DND-41 (cell line): ENCODE data around the gene FAM131C.

Experiments
- ATAC-seq: fragments of 200-7000 bp; cut with Tn5 transposase; 3 replicates; pipeline ENCODE4 v1.9.1; 2021; ENCODE audit warnings: low read depth; ENCODE audit not compliant: insufficient read depth
- DNase-seq: peaks from one replicate; pipeline ENCODE4 v3.0.0-alpha.2; 2020
- H2AFZ ChIP-seq: 2 replicates; pipeline ENCODE4 v1.6.0; 2012; ENCODE audit warnings: low read depth, low read length
- H3K27ac ChIP-seq: 2 replicates; pipeline ENCODE4 v1.5.1; 2012; ENCODE audit warnings: low read length, inconsistent platforms
- H3K27me3 ChIP-seq: fragments of 200-600 bp; sonication (generic); 2 replicates; pipeline ENCODE4 v1.6.0; 2012; ENCODE audit warnings: low read length, mild to moderate bottlenecking, inconsistent platforms; ENCODE audit not compliant: insufficient read depth, poor library complexity
- H3K36me3 ChIP-seq: 2 replicates; pipeline ENCODE4 v1.5.1; 2012; ENCODE audit warnings: low read length, inconsistent platforms; ENCODE audit not compliant: insufficient read depth
- H3K4me1 ChIP-seq: 2 replicates; pipeline ENCODE4 v1.5.1; 2012; ENCODE audit warnings: mild to moderate bottlenecking, low read length; ENCODE audit not compliant: insufficient read depth
- H3K4me2 ChIP-seq: 2 replicates; pipeline ENCODE4 v1.6.0; 2012; ENCODE audit warnings: mild to moderate bottlenecking, moderate library complexity, low read length, inconsistent platforms; ENCODE audit not compliant: insufficient read depth
- H3K4me3 ChIP-seq, 2 experiments: fragments of 200-600 bp in 1 of 2; shearing (Covaris generic) in 1 of 2; 2 replicates each; pipeline ENCODE4 v1.5.1; 2012 to 2016; ENCODE audit warnings: inconsistent platforms in 2 of 2, low read length in 2 of 2, mild to moderate bottlenecking in 2 of 2, low read depth in 1 of 2, moderate library complexity in 1 of 2
- H3K79me2 ChIP-seq: 2 replicates; pipeline ENCODE4 v1.6.0; 2012; ENCODE audit warnings: low read length, inconsistent platforms; ENCODE audit not compliant: insufficient read depth
- H3K9ac ChIP-seq: 2 replicates; pipeline ENCODE4 v1.6.0; 2012; ENCODE audit warnings: low read depth, mild to moderate bottlenecking, inconsistent platforms, low read length, moderate library complexity
- H3K9me3 ChIP-seq: 2 replicates; pipeline ENCODE4 v1.5.1; 2012; ENCODE audit warnings: low read length, moderate library complexity, mild to moderate bottlenecking, inconsistent platforms; ENCODE audit not compliant: insufficient read depth, severe bottlenecking
- H4K20me1 ChIP-seq: 2 replicates; pipeline ENCODE4 v1.6.0; 2012; ENCODE audit warnings: low read length; ENCODE audit not compliant: insufficient read depth
- EZH2 ChIP-seq: IDR thresholded peaks from 3 replicates; pipeline ENCODE4 v1.6.1; 2012; ENCODE audit warnings: borderline replicate concordance, low read depth, mild to moderate bottlenecking, moderate library complexity, low read length, inconsistent platforms; ENCODE audit not compliant: severe bottlenecking
- TF ChIP-seq, protein P1 (sequence below): IDR thresholded peaks from 2 replicates; pipeline ENCODE4 v1.5.1; 2012; ENCODE audit warnings: borderline replicate concordance, low read length, moderate library complexity, mild to moderate bottlenecking; ENCODE audit not compliant: poor library complexity, severe bottlenecking; ENCODE audit errors: extremely low read depth

FAM131C gene

GRCh38 chr1:16076865-16077238, 3.4 kb upstream of the FAM131C start:
- Histone ChIP-seq H3K79me2 (no peaks in the 10 kb centered on the region), H3K4me1 (peaks cover 6% of the 10 kb centered on the region), H2AFZ (no peak overlapping the region), H3K9me3 (no peaks in the 10 kb centered on the region), H4K20me1 (0 out of 2 replicates have a peak, but pooled peaks cover 1% of the 10 kb centered on the region), H3K36me3 (no peaks in the 10 kb centered on the region), H3K9ac (no peak overlapping the region), H3K27me3 (no peaks in the 10 kb centered on the region), H3K4me2 (no peak overlapping the region), H3K4me3 (no peak overlapping the region), H3K27ac (no peak overlapping the region)
- no peak for DNase-seq
- ATAC-seq: no peak
- TF ChIP-seq, protein P1, sequence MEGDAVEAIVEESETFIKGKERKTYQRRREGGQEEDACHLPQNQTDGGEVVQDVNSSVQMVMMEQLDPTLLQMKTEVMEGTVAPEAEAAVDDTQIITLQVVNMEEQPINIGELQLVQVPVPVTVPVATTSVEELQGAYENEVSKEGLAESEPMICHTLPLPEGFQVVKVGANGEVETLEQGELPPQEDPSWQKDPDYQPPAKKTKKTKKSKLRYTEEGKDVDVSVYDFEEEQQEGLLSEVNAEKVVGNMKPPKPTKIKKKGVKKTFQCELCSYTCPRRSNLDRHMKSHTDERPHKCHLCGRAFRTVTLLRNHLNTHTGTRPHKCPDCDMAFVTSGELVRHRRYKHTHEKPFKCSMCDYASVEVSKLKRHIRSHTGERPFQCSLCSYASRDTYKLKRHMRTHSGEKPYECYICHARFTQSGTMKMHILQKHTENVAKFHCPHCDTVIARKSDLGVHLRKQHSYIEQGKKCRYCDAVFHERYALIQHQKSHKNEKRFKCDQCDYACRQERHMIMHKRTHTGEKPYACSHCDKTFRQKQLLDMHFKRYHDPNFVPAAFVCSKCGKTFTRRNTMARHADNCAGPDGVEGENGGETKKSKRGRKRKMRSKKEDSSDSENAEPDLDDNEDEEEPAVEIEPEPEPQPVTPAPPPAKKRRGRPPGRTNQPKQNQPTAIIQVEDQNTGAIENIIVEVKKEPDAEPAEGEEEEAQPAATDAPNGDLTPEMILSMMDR: no peak
- TF ChIP-seq EZH2: no peak

GRCh38 chr1:16076031-16076864, 2.8 kb upstream of the FAM131C start:
- TF ChIP-seq, protein P1: no peak
- no peak for TF ChIP-seq EZH2
- Histone ChIP-seq H3K9ac (no peak overlapping the region), H3K4me1 (peaks cover 6% of the 10 kb centered on the region), H3K4me3 (no peak overlapping the region), H3K9me3 (no peaks in the 10 kb centered on the region), H3K36me3 (no peaks in the 10 kb centered on the region), H4K20me1 (no peaks in the 10 kb centered on the region), H3K79me2 (no peaks in the 10 kb centered on the region), H2AFZ (no peak overlapping the region), H3K27me3 (no peaks in the 10 kb centered on the region), H3K27ac (no peak overlapping the region), H3K4me2 (no peak overlapping the region)
- DNase-seq (no peak), ATAC-seq (no peak)

DNA sequence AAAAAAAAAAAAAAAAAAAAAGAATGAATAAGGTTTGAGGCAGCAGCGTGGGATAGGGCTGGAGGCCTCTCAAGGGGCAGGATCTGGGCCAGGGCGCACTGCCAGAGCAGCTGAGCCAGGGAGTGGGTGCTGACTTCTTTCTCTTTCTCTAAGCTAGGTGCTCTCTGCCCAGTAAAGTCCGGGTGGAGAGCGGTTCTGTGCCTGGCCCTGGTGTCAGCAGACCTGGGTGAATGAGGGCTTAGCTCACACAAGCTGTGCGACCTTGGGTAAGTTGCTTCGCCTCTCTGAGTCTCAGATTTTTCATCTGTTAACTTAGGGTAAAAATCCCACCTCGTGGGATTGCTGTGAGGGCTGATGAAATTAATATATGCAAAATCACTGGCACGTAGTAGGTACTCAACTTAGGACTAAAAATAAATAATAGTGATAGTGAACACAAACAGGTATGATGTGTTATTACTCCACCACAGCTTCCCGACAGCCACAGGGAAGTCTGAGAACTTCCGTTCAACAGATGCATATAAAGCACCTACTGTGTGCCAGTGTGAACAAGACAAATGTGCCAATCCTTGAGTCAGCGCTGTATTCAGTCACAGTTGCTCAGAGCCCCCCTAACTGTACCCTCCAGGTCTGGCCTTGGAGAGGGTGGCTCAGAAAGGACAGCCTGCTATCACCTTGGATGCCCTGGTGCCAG, 2.0 kb upstream of the FAM131C start:
- H3K27ac ChIP-seq: no peak overlapping the region
- no peak overlapping the region for H2AFZ ChIP-seq
- no peaks in the 10 kb centered on the region; the same call in 1 of the 2 replicates for H4K20me1 ChIP-seq
- TF ChIP-seq, protein P1: no peak
- no peak for TF ChIP-seq EZH2
- H3K79me2 ChIP-seq: no peaks in the 10 kb centered on the region
- DNase-seq: no peak
- H3K4me2 ChIP-seq: no peak overlapping the region
- ATAC-seq: no peak
- H3K9me3 ChIP-seq: no peaks in the 10 kb centered on the region
- H3K27me3 ChIP-seq: no peaks in the 10 kb centered on the region
- H3K9ac ChIP-seq: no peak overlapping the region
- no peaks in the 10 kb centered on the region for H3K36me3 ChIP-seq
- peaks cover 6% of the 10 kb centered on the region for H3K4me1 ChIP-seq
- no peak overlapping the region for H3K4me3 ChIP-seq
